HEK293 (cell line): ENCODE measurements around the gene ITGAL.

Source experiments
- CTCF ChIA-PET: fragments of 350-600 bp; formaldehyde crosslinking; extraction: SDS; loops from one replicate; lab custom pipeline; 2021; ENCODE audit warnings: antibody characterized with exemption; lab: Yijun Ruan, JAX
- POLR2A ChIA-PET: fragments of 300-600 bp; formaldehyde crosslinking; extraction: SDS; loops from one replicate; lab custom pipeline; 2020; ENCODE audit warnings: antibody characterized with exemption, inconsistent platforms; lab: Yijun Ruan, JAX
- H3K27ac ChIP-seq: fragments of 200-500 bp; sonication (Bioruptor generic); 2 replicates; pipeline ENCODE4 v1.5.1; 2014; ENCODE audit warnings: low read depth, low read length, control low read depth, inconsistent platforms; ENCODE audit errors: extremely low read depth
- H3K36me3 ChIP-seq, 2 experiments: fragments of 200-500 bp in 1 of 2; sonication (Bioruptor generic) in 1 of 2; 1 replicate in 1 of 2; 2 replicates in 1 of 2; pipeline ENCODE4 v1.5.1; 2014 to 2017; ENCODE audit warnings: inconsistent platforms in 2 of 2, low read length in 2 of 2; ENCODE audit not compliant: control insufficient read depth in 2 of 2, insufficient read depth in 1 of 2
- H3K4me1 ChIP-seq: fragments of 200-500 bp; sonication (Bioruptor generic); 2 replicates; pipeline ENCODE4 v1.5.1; 2014; ENCODE audit warnings: mild to moderate bottlenecking, low read length, inconsistent platforms; ENCODE audit not compliant: control insufficient read depth, insufficient read depth
- H3K4me3 ChIP-seq: 2 replicates; pipeline ENCODE4 v1.5.1; 2011; ENCODE audit warnings: low read depth, mild to moderate bottlenecking, control low read depth, low read length, moderate library complexity
- H3K9me3 ChIP-seq: fragments of 200-500 bp; sonication (Bioruptor generic); 2 replicates; pipeline ENCODE4 v1.5.1; 2014; ENCODE audit warnings: low read depth, low read length, inconsistent platforms; ENCODE audit not compliant: control insufficient read depth, insufficient read depth
- GLIS1 ChIP-seq: fragments of 450-650 bp; formaldehyde crosslinking; IDR thresholded peaks from 2 replicates; pipeline ENCODE4 v1.5.1; 2016; ENCODE audit warnings: missing biosample characterization, missing genetic modification characterization
- OVOL3 ChIP-seq: fragments of 450-650 bp; formaldehyde crosslinking; IDR thresholded peaks from 2 replicates; pipeline ENCODE4 v1.5.1; 2016; ENCODE audit warnings: missing biosample characterization, missing genetic modification characterization
- SCRT1 ChIP-seq: fragments of 450-650 bp; formaldehyde crosslinking; IDR thresholded peaks from 2 replicates; pipeline ENCODE4 v1.5.1; 2016; ENCODE audit warnings: missing biosample characterization, missing genetic modification characterization, borderline replicate concordance
- ZBTB21 ChIP-seq: fragments of 450-650 bp; formaldehyde crosslinking; IDR thresholded peaks from 2 replicates; pipeline ENCODE4 v1.5.1; 2017; ENCODE audit warnings: missing biosample characterization, missing genetic modification characterization
- ZBTB44 ChIP-seq: fragments of 450-650 bp; IDR thresholded peaks from 2 replicates; pipeline ENCODE4 v1.5.1; 2018; ENCODE audit warnings: missing biosample characterization, mild to moderate bottlenecking, missing genetic modification characterization
- ZIC2 ChIP-seq: fragments of 450-650 bp; formaldehyde crosslinking; IDR thresholded peaks from 2 replicates; pipeline ENCODE4 v1.5.1; 2016; ENCODE audit warnings: missing biosample characterization, missing genetic modification characterization
- ZNF138 ChIP-seq: fragments of 450-650 bp; formaldehyde crosslinking; IDR thresholded peaks from 2 replicates; pipeline ENCODE4 v1.5.1; 2016; ENCODE audit warnings: missing biosample characterization, missing genetic modification characterization, borderline replicate concordance
- ZNF140 ChIP-seq: fragments of 450-650 bp; formaldehyde crosslinking; IDR thresholded peaks from 2 replicates; pipeline ENCODE4 v1.5.1; 2016; ENCODE audit warnings: missing biosample characterization, missing genetic modification characterization
- ZNF274 ChIP-seq, 2 experiments: fragments of 200-500 bp in 1 of 2; fragments of 450-650 bp in 1 of 2; sonication (Bioruptor generic) in 1 of 2; formaldehyde crosslinking in 1 of 2; IDR thresholded peaks; 2 replicates each; pipeline versions ENCODE4 v1.5.1 to v1.6.1; 2014 to 2016; ENCODE audit warnings: borderline replicate concordance in 1 of 2, inconsistent platforms in 1 of 2, low read length in 1 of 2, missing biosample characterization in 1 of 2, missing genetic modification characterization in 1 of 2
- ZNF433 ChIP-seq: fragments of 450-650 bp; formaldehyde crosslinking; IDR thresholded peaks from 2 replicates; pipeline ENCODE4 v1.5.1; 2016; ENCODE audit warnings: missing biosample characterization, missing genetic modification characterization, low read depth
- ZNF510 ChIP-seq: fragments of 450-650 bp; formaldehyde crosslinking; IDR thresholded peaks from 2 replicates; pipeline ENCODE4 v1.5.1; 2018; ENCODE audit warnings: mild to moderate bottlenecking, missing genetic modification characterization, missing biosample characterization; ENCODE audit not compliant: insufficient replicate concordance
- ZNF530 ChIP-seq: fragments of 450-650 bp; formaldehyde crosslinking; IDR thresholded peaks from 2 replicates; pipeline ENCODE4 v1.5.1; 2016; ENCODE audit warnings: low read depth, missing biosample characterization, missing genetic modification characterization
- ZNF580 ChIP-seq: fragments of 450-650 bp; formaldehyde crosslinking; IDR thresholded peaks from 2 replicates; pipeline ENCODE4 v1.5.1; 2016; ENCODE audit warnings: missing biosample characterization, missing genetic modification characterization
- ZNF600 ChIP-seq: fragments of 450-650 bp; formaldehyde crosslinking; IDR thresholded peaks from 2 replicates; pipeline ENCODE4 v1.5.1; 2016; ENCODE audit warnings: missing biosample characterization, missing genetic modification characterization
- ZNF626 ChIP-seq: fragments of 450-650 bp; sonication (Bioruptor Pico); formaldehyde crosslinking; IDR thresholded peaks from 2 replicates; pipeline ENCODE4 v1.5.1; 2018; ENCODE audit warnings: missing biosample characterization, missing genetic modification characterization, inconsistent platforms
- ZNF658 ChIP-seq: fragments of 450-650 bp; formaldehyde crosslinking; IDR thresholded peaks from 2 replicates; pipeline ENCODE4; 2016; ENCODE audit warnings: missing biosample characterization, missing genetic modification characterization
- ZNF660 ChIP-seq: fragments of 450-650 bp; IDR thresholded peaks from 2 replicates; pipeline ENCODE4 v1.5.1; 2018; ENCODE audit warnings: missing biosample characterization, mild to moderate bottlenecking, missing genetic modification characterization
- ZNF777 ChIP-seq: fragments of 450-650 bp; formaldehyde crosslinking; IDR thresholded peaks from 2 replicates; pipeline ENCODE4 v1.5.1; 2017; ENCODE audit warnings: missing biosample characterization, missing genetic modification characterization, borderline replicate concordance
- ZNF837 ChIP-seq: fragments of 450-650 bp; formaldehyde crosslinking; IDR thresholded peaks from 2 replicates; pipeline ENCODE4 v1.5.1; 2016; ENCODE audit warnings: missing biosample characterization, missing genetic modification characterization
- ZSCAN23 ChIP-seq: fragments of 450-650 bp; formaldehyde crosslinking; IDR thresholded peaks from 2 replicates; pipeline ENCODE4 v1.5.1; 2016; ENCODE audit warnings: missing biosample characterization, missing genetic modification characterization
- ZSCAN30 ChIP-seq: fragments of 450-650 bp; IDR thresholded peaks from 2 replicates; pipeline ENCODE4 v1.5.1; 2018; ENCODE audit warnings: missing biosample characterization, mild to moderate bottlenecking, missing genetic modification characterization, moderate library complexity
- TF ChIP-seq, protein P1 (sequence below): fragments of 450-650 bp; formaldehyde crosslinking; IDR thresholded peaks from 2 replicates; pipeline ENCODE4 v1.5.1; 2016; ENCODE audit warnings: missing biosample characterization, missing genetic modification characterization
- TF ChIP-seq, protein P2 (sequence below): fragments of 450-650 bp; formaldehyde crosslinking; IDR thresholded peaks from 2 replicates; pipeline ENCODE4 v1.5.1; 2016; ENCODE audit warnings: missing biosample characterization, missing genetic modification characterization

The ITGAL gene

DNA sequence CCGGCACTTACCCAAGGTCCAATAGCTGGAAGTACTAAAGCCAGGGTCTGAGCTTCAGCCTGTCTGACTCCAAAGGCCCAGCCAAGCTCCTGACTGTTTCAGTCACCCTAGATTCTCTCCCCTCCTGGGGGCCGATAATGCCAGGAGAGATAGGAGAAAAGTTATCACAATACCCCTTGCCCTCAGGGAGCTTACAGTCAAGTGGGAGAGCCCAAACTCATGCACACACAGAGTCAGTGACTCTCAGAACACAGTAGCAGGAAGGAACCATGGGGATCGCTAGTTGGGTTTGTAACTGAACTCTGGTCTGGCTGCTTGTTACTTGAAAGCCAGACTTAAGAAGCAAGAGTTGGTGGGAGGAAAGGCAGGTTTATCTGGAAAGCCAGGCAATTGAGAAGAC is 39.0 kb downstream of the ITGAL start:
- Histone ChIP-seq H3K9me3 (no peaks in the 10 kb centered on the region), H3K36me3 (no peaks in the 10 kb centered on the region), H3K4me3 (no peak overlapping the region), H3K4me1 (no peaks in the 10 kb centered on the region), H3K27ac (no peak overlapping the region)
- TF ChIP-seq ZNF777 (tag by site-specific recombination) (no peak), OVOL3 (tag by site-specific recombination) (no peak), ZNF626 (tag by site-specific recombination) (no peak), SCRT1 (tag by site-specific recombination) (no peak), ZNF138 (tag by site-specific recombination) (no peak), ZNF580 (tag by site-specific recombination) (no peak), ZBTB44 (tag by site-specific recombination) (no peak), ZBTB21 (no peak), ZNF660 (tag by site-specific recombination) (no peak), ZSCAN30 (tag by site-specific recombination) (no peak), ZNF530 (tag by site-specific recombination) (no peak), ZNF600 (tag by site-specific recombination) (no peak), ZNF510 (no peak), ZNF274 (IDR thresholded peaks at IDR 0.05; ENCODE audit: low read length) (no peak), ZNF274 (tag by site-specific recombination; IDR thresholded peaks at IDR 0.05; ENCODE audit: borderline replicate concordance) (no peak), ZNF433 (tag by site-specific recombination) (no peak), ZNF658 (tag by site-specific recombination) (no peak), ZNF837 (tag by site-specific recombination) (no peak)
- TF ChIP-seq, protein P1, sequence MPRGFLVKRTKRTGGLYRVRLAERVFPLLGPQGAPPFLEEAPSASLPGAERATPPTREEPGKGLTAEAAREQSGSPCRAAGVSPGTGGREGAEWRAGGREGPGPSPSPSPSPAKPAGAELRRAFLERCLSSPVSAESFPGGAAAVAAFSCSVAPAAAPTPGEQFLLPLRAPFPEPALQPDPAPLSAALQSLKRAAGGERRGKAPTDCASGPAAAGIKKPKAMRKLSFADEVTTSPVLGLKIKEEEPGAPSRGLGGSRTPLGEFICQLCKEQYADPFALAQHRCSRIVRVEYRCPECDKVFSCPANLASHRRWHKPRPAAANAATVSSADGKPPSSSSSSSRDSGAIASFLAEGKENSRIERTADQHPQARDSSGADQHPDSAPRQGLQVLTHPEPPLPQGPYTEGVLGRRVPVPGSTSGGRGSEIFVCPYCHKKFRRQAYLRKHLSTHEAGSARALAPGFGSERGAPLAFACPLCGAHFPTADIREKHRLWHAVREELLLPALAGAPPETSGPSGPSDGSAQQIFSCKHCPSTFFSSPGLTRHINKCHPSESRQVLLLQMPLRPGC (tag by site-specific recombination): no peak
- TF ChIP-seq, protein P2, sequence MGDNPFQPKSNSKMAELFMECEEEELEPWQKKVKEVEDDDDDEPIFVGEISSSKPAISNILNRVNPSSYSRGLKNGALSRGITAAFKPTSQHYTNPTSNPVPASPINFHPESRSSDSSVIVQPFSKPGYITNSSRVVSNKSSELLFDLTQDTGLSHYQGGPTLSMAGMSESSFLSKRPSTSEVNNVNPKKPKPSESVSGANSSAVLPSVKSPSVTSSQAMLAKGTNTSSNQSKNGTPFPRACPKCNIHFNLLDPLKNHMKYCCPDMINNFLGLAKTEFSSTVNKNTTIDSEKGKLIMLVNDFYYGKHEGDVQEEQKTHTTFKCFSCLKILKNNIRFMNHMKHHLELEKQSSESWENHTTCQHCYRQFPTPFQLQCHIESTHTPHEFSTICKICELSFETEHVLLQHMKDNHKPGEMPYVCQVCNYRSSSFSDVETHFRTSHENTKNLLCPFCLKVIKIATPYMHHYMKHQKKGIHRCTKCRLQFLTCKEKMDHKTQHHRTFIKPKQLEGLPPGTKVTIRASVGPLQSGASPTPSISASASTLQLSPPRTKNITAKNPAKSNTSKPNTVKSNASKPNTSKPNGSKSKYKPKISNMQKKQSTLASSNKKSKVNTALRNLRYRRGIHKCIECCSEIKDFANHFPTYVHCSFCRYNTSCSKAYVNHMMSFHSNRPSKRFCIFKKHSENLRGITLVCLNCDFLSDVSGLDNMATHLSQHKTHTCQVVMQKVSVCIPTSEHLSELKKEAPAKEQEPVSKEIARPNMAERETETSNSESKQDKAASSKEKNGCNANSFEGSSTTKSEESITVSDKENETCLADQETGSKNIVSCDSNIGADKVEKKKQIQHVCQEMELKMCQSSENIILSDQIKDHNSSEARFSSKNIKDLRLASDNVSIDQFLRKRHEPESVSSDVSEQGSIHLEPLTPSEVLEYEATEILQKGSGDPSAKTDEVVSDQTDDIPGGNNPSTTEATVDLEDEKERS: no peak
- POLR2A ChIA-PET: interaction anchor here (0.6 kb wide), 1 partner anchor 476 kb away, joined by 5 read pairs; no protein-coding TSS in a partner anchor
- CTCF ChIA-PET: interaction anchor here (0.6 to 1.8 kb wide), 2 partner anchors 81 to 398 kb away, joined by 3 to 7 read pairs; partner anchors contain the start of gene GDPD3

DNA sequence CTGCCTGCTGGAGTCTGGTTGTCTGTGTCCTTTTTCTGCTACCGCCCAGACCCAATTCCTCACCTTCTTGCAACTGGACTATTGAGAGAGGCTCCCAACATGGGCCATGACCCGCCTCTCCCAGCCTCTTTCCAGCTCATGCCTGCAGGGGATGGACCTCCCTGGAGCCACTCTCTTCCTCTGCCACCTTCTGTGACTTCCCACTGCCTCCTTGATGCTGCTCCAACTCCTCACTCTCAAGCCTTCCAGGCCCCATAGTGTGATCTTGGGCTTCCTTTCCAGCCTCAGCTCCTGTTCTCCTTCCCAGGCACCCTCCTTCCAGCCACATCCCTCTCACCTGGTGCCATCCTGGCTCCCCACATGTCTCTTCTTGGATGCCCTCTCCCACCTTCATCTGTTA is 42.7 kb downstream of the ITGAL start:
- Histone ChIP-seq H3K27ac (no peak overlapping the region), H3K4me1 (no peaks in the 10 kb centered on the region), H3K36me3 (no peaks in the 10 kb centered on the region), H3K4me3 (no peak overlapping the region), H3K9me3 (no peaks in the 10 kb centered on the region)
- TF ChIP-seq GLIS1 (tag by site-specific recombination): peak; percentile 89
- no peak for TF ChIP-seq ZSCAN23 (tag by site-specific recombination)
- TF ChIP-seq ZNF140 (tag by site-specific recombination): no peak
- TF ChIP-seq ZIC2 (tag by site-specific recombination): peak; percentile 88
- ChIA-PET CTCF (no interaction called here), POLR2A (interaction anchor here (0.7 kb wide), 1 partner anchor 27 kb away, joined by 5 read pairs; no protein-coding TSS in a partner anchor)
